Endothelial cell of umbilical vein (primary cell): Measurements from ENCODE around the gene MRGPRF. TPM values are rescaled to one million over a fixed set of nuclear protein-coding genes. Genes with fewer than 3 reads are reported as not detected.

Experiments used
- BruUV-seq: library from RNA; stranded (reverse); fragments of 400-500 nt; replicated peaks from 2 replicates; lab custom pipeline; 2021; lab: Mats Ljungman, UMichigan
- CTCF ChIA-PET: fragments of 300-600, 350-600 bp; sonication (Branson Sonifier 250); formaldehyde crosslinking; loops from one replicate; lab custom pipeline; 2021; ENCODE audit warnings: antibody characterized with exemption, inconsistent platforms; lab: Charles Lee
- POLR2A ChIA-PET: fragments of 300-600, 350-600 bp; sonication (Branson Sonifier 250); formaldehyde crosslinking; loops from one replicate; lab custom pipeline; 2021; ENCODE audit warnings: antibody characterized with exemption, inconsistent platforms; lab: Charles Lee
- DNase-seq: peaks from one replicate; pipeline ENCODE4 v3.0.0-alpha.2; 2011; ENCODE audit warnings: low read depth, low spot score
- FAIRE-seq: peaks from 2 replicates; lab custom pipeline; 2011; peaks lifted over from hg19 to GRCh38; lab: Jason Lieb, UNC
- H2AFZ ChIP-seq: 2 replicates; pipeline ENCODE4 v1.6.0; 2012; ENCODE audit warnings: low read depth, low read length, control low read depth, inconsistent platforms
- H3K27ac ChIP-seq: 2 replicates; pipeline ENCODE4 v1.5.1; 2011; ENCODE audit warnings: low read depth, mild to moderate bottlenecking, control low read depth, low read length, moderate library complexity; ENCODE audit not compliant: insufficient read depth
- H3K27me3 ChIP-seq, 2 experiments: 2 replicates each; pipeline versions ENCODE4 v1.6.0 to v1.6.1; 2011; ENCODE audit warnings: low read length in 2 of 2, mixed read lengths in 1 of 2; ENCODE audit not compliant: control insufficient read depth in 2 of 2, insufficient read depth in 2 of 2
- H3K36me3 ChIP-seq, 2 experiments: 2 replicates in 1 of 2; 3 replicates in 1 of 2; pipeline ENCODE4 v1.5.1; 2011; ENCODE audit warnings: low read length in 2 of 2, mild to moderate bottlenecking in 1 of 2, moderate library complexity in 1 of 2; ENCODE audit not compliant: control insufficient read depth in 2 of 2, insufficient read depth in 2 of 2; ENCODE audit errors: extremely low read depth in 1 of 2
- H3K4me1 ChIP-seq: 3 replicates; pipeline ENCODE4 v1.5.1; 2011; ENCODE audit warnings: mild to moderate bottlenecking, low read length; ENCODE audit not compliant: control insufficient read depth, insufficient read depth; ENCODE audit errors: extremely low read depth
- H3K4me2 ChIP-seq: 2 replicates; pipeline ENCODE4 v1.6.1; 2011; ENCODE audit warnings: low read length, control low read depth, mixed read lengths; ENCODE audit not compliant: insufficient read depth
- H3K4me3 ChIP-seq, 3 experiments: fragments of 200-600 bp in 1 of 3; sonication (generic), shearing (Covaris generic) in 1 of 3; replicated peaks in 1 of 3; 2 replicates each; pipeline ENCODE4 v1.5.1; 2011 to 2016; ENCODE audit warnings: control low read depth in 3 of 3, low read length in 3 of 3, mild to moderate bottlenecking in 2 of 3, inconsistent platforms in 1 of 3, low read depth in 1 of 3, moderate library complexity in 1 of 3; ENCODE audit not compliant: insufficient read depth in 1 of 3
- H3K79me2 ChIP-seq: 2 replicates; pipeline ENCODE4 v1.6.0; 2012; ENCODE audit warnings: low read length, inconsistent platforms; ENCODE audit not compliant: control insufficient read depth, insufficient read depth
- H3K9ac ChIP-seq: replicated peaks from 2 replicates; pipeline ENCODE3; 2011; ENCODE audit warnings: low read length, control low read depth; ENCODE audit not compliant: insufficient read depth; ENCODE audit errors: extremely low read depth
- H3K9me1 ChIP-seq: replicated peaks from 3 replicates; pipeline ENCODE4 v1.6.0; 2011; ENCODE audit warnings: mild to moderate bottlenecking, low read length; ENCODE audit not compliant: control insufficient read depth, insufficient read depth; ENCODE audit errors: extremely low read depth
- H3K9me3 ChIP-seq: replicated peaks from 2 replicates; pipeline ENCODE4 v1.5.1; 2012; ENCODE audit warnings: low read length, inconsistent platforms; ENCODE audit not compliant: control insufficient read depth, insufficient read depth
- H4K20me1 ChIP-seq: replicated peaks from 2 replicates; pipeline ENCODE3; 2011; ENCODE audit warnings: mild to moderate bottlenecking, low read length; ENCODE audit not compliant: control insufficient read depth, insufficient read depth; ENCODE audit errors: extremely low read depth
- CTCF ChIP-seq, 2 donors: IDR thresholded peaks; 1 replicate in 1 of 2; 2 replicates in 1 of 2; pipeline ENCODE4 v1.5.1; 2011; ENCODE audit warnings: low read length in 2 of 2, mild to moderate bottlenecking in 2 of 2, moderate library complexity in 2 of 2, control low read depth in 1 of 2, inconsistent platforms in 1 of 2, low read depth in 1 of 2; ENCODE audit not compliant: insufficient read depth in 1 of 2; ENCODE audit errors: extremely low read depth in 1 of 2
- EZH2 ChIP-seq: IDR thresholded peaks from 2 replicates; pipeline ENCODE4 v1.6.1; 2012; ENCODE audit warnings: borderline replicate concordance, low read depth, mild to moderate bottlenecking, moderate library complexity, low read length, inconsistent platforms; ENCODE audit not compliant: severe bottlenecking
- FOS ChIP-seq: IDR thresholded peaks from 2 replicates; pipeline ENCODE4 v1.6.1; 2011; ENCODE audit warnings: mild to moderate bottlenecking, low read length, moderate library complexity, borderline replicate concordance; ENCODE audit not compliant: insufficient read depth
- GATA2 ChIP-seq: IDR thresholded peaks from 2 replicates; pipeline ENCODE4 v1.7.0; 2011; ENCODE audit warnings: low read depth, mild to moderate bottlenecking, moderate library complexity, mixed read lengths, low read length; ENCODE audit not compliant: insufficient read length, insufficient read depth
- JUN ChIP-seq: IDR thresholded peaks from 2 replicates; pipeline ENCODE4 v1.6.1; 2011; ENCODE audit warnings: borderline replicate concordance, low read depth; ENCODE audit not compliant: insufficient read length, insufficient read depth
- MAX ChIP-seq: IDR thresholded peaks from 2 replicates; pipeline ENCODE4 v1.6.1; 2011; ENCODE audit not compliant: insufficient read depth, insufficient read length
- MYC ChIP-seq: IDR thresholded peaks from one replicate; pipeline ENCODE4 v1.6.1; 2011; ENCODE audit warnings: mild to moderate bottlenecking, low read depth, low read length
- POLR2A ChIP-seq: IDR thresholded peaks from 2 replicates; pipeline ENCODE4 v1.6.1; 2012; ENCODE audit warnings: low read depth, mild to moderate bottlenecking, control low read depth, low read length
- POLR2AphosphoS5 ChIP-seq: IDR thresholded peaks from 2 replicates; pipeline ENCODE4 v1.6.1; 2012; ENCODE audit warnings: low read depth, mild to moderate bottlenecking, control low read depth, low read length, moderate library complexity; ENCODE audit not compliant: insufficient read depth
- dilution Hi-C: fragments of 300-500 bp; cut with MboI; formaldehyde crosslinking; loops from one replicate; pipeline ENCODE4 v1.15.0; 2019; ENCODE audit warnings: low sequenced_read_pairs; ENCODE audit not compliant: extremely low pct_ligation_motif_present
- intact Hi-C: fragments of 100-400 bp; cut with micrococcal nuclease; formaldehyde crosslinking; loops from one replicate; pipeline ENCODE4 v1.10.0; 2022
- polyA plus RNA-seq, 4 experiments: library from polyadenylated mRNA; depleted of rRNA in 3 of 4; stranded (reverse) in 3 of 4; unstranded in 1 of 4; fragments of >200 nt; gene quantifications; 2 replicates each; pipeline versions ENCODE4 v1.2.1 to v1.2.3, GENCODE V29; 2011 to 2012; ENCODE audit warnings: missing spikeins in 1 of 4
- total RNA-seq: library from RNA; stranded (reverse); gene quantifications from 2 replicates; pipeline ENCODE4 v1.2.3, GENCODE V29; 2021

MRGPRF gene
- total and polyA plus RNA-seq, 2 donors (not counting 3 experiments of a cell fraction or from before 2014, with no cell fraction given), result not detected

GRCh38 chr11:68956547-68957254 lies 56.3 kb downstream of the MRGPRF start:
- Histone ChIP-seq H3K79me2 (no peaks in the 10 kb centered on the region), H3K4me1 (peaks cover 8% of the 10 kb centered on the region), H3K4me2 (no peak overlapping the region), H3K36me3 (no peaks in the 10 kb centered on the region), H3K9ac (no peak overlapping the region), H3K4me3 (no peak overlapping the region), H2AFZ (no peak overlapping the region), H3K9me1 (no peaks in the 10 kb centered on the region), H3K27ac (no peak overlapping the region), H4K20me1 (no peaks in the 10 kb centered on the region), H3K9me3 (no peaks in the 10 kb centered on the region), H3K27me3 (no peaks in the 10 kb centered on the region)
- no peak for TF ChIP-seq MYC
- no peak for TF ChIP-seq POLR2AphosphoS5
- no peak for TF ChIP-seq EZH2
- TF ChIP-seq JUN, result no peak
- no peak for TF ChIP-seq MAX
- no peak for TF ChIP-seq CTCF (IDR thresholded peaks at IDR 0.05; ENCODE audit: extremely low read depth in 1 of 2, insufficient read depth in 1 of 2, low read depth in 1 of 2, low read length in 2 of 2)
- TF ChIP-seq FOS, result no peak
- TF ChIP-seq POLR2A, result no peak
- no peak for TF ChIP-seq GATA2
- intact Hi-C loops (loop anchor here (5.0 kb wide), 1 partner anchor 131 kb away; no protein-coding TSS in a partner anchor), dilution Hi-C loops (no loop called here)
- CTCF ChIA-PET, result interaction anchor here (1.0 to 1.4 kb wide), 4 partner anchors 10 to 57 kb away, joined by 3 to 4 read pairs (median 3); partner anchors contain the start of gene MRGPRF
- no peak for FAIRE-seq
- POLR2A ChIA-PET, result no interaction called here
- no TSS peak for BruUV-seq
- DNase-seq, result no peak
